Epithelial cell of prostate (primary cell): ENCODE results near the gene EGF.
A peak's percentile ranks its signal among the peaks of the same experiment; 100 is the strongest.

Experiments
- DNase-seq: peaks from one replicate; pipeline ENCODE4 v3.0.0-alpha.2; 2011; ENCODE audit warnings: low read depth, low spot score
- H3K27ac ChIP-seq: fragments of 450-650 bp; 2 replicates; pipeline ENCODE4 v1.5.1; 2017; ENCODE audit warnings: mild to moderate bottlenecking

EGF gene

DNA sequence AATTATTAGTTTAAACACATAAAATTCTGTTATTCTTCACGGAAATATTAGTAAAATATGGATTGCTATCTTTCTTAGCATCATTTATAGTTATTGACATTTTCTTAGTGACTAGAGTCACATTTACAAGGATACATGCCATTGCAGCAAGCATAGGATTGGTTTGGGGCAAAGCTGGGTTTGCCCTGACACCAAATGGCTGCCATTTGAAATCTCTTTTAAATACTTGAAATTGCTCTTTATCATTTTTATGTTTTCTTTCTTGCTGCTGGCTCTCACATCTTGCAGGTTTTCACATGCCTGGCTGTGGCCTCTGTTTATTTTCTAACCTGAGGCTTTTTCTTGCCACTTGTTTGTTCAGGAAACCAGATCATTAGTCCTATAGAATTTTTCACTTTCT is 39.9 kb downstream of the EGF start:
- H3K27ac ChIP-seq = no peak overlapping the region
- DNase-seq = no peak

GRCh38 chr4:109953556-109953955 is 40.9 kb downstream of the EGF start:
- H3K27ac ChIP-seq = no peak overlapping the region
- no peak for DNase-seq

GRCh38 chr4:109955146-109955545 is 42.5 kb downstream of the EGF start:
- no peak for DNase-seq
- H3K27ac ChIP-seq = no peak overlapping the region

GRCh38 chr4:109957227-109957626 is 44.5 kb downstream of the EGF start:
- no peak overlapping the region for H3K27ac ChIP-seq
- no peak for DNase-seq

DNA sequence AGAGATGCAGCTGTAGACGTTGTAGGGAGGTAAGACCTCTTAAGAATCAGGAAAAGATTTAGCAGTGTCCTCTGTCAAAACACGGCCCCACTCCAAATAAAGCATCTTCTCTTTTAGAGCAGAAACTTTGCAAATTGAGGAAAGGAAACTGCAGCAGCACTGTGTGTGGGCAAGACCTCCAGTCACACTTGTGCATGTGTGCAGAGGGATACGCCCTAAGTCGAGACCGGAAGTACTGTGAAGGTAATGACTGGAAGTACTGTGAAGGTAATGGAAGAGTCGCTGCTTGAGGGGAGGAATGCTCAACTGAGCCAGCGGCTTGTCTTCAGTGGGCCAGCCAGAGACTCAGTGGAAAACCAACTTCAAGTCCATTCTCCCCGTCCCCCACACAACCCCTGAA is 46.5 kb downstream of the EGF start:
- no peak for DNase-seq
- no peak overlapping the region for H3K27ac ChIP-seq

DNA sequence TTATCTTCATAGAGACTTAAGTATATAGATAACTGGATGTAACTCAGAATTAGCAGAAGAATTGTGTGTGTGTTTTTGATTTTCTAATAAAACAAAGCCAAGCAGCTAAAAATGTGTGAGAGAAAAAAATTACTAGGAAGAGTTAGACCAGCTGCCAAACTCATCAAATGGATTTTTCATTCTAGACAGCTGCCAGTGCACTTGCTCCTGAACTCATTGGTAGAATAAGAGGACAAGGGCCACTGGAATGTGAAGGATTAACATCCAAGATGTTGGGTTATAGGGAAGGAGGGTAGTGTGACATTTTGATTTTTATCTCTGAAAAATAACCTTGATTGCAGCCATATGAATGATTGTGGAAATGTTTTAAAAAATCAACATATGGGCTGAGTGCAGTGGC is 49.7 kb downstream of the EGF start:
- DNase-seq = no peak
- no peak overlapping the region for H3K27ac ChIP-seq

- H3K27ac ChIP-seq = peak overlapping the region; percentile 80
- DNase-seq = no peak
Measured at GRCh38 chr4:109966891-109967481, 54.3 kb downstream of the EGF start.

DNA sequence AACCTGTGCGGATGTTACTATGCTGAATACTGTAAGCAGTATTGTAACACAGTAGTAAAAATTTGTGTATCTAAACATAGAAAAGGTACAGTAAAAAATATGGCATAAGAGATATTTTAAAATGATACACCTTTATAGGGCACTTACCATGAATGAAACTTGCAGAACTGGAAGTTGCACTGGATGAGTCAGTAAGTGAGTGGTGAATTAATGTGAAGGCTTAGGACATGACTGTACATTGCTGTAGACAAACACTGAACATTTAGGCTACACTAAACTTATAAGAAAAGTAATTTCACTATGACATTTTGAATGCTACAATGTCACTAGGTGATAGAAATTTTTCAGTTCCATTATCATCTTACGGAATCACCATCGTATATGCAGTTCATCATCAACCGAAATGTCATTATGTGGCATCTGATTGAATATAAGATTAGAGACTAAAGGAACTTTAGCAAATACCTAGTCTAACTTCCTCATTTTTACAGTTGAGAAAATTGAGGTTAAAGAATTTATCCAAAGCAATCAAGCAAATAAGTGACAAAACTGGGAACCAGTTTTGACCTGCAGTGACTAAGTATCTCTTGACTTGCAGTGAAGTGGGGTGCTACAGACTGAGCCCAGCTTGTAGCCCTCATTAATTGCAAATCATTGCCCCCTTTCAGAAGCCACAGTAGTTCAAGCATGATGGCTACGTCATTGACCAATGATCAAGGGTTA is 55.3 kb downstream of the EGF start:
- peak; percentile 63 for DNase-seq
- peak overlapping the region; percentile 80 for H3K27ac ChIP-seq

GRCh38 chr4:109969087-109969486 is 56.4 kb downstream of the EGF start:
- H3K27ac ChIP-seq = peak overlapping the region; percentile 80
- no peak for DNase-seq

GRCh38 chr4:109969919-109970318 is 57.2 kb downstream of the EGF start:
- no peak overlapping the region for H3K27ac ChIP-seq
- no peak for DNase-seq

DNA sequence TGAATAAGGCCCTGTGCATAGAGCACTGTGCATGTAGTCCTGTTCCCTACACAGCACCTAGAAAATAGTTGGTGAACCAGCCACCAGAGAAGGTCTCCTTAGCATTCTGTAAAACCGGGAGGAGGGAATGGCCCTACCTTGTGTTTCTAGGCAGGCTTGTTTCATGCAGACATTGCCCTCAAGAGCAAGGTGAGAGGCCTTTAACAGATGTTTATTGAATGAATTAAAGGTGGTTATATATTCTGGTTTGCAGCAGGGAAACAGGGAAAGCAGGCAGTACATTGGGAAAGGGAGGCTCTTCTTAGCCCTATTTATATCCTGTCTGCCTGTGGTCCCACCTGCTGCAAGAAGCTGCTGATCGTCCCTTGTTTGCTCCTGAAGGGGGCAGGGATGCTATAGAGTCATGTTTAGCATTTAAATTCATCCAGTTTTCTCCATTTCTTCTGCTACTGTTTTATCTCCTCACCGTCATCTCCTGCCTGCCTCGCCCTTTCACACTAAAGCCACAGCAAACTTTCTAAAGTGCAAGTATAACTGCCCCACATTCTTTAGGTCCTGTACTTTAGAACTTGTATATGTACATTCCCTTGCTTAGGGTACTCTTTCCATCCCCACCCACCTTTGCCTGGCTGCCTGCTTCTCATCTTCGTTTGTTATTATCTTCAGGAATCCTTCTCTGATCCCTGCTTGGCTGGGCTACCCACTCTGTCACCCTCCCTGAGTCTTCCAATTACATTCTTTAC is 60.3 kb downstream of the EGF start:
- H3K27ac ChIP-seq = no peak overlapping the region
- DNase-seq = no peak

GRCh38 chr4:109973529-109973905 is 60.8 kb downstream of the EGF start:
- no peak for DNase-seq
- no peak overlapping the region for H3K27ac ChIP-seq

- no peak for DNase-seq
- no peak overlapping the region for H3K27ac ChIP-seq
Measured at GRCh38 chr4:109976189-109976588, 63.5 kb downstream of the EGF start.

GRCh38 chr4:109977854-109978501 is 65.3 kb downstream of the EGF start:
- H3K27ac ChIP-seq = no peak overlapping the region
- no peak for DNase-seq

- DNase-seq = no peak
- H3K27ac ChIP-seq = no peak overlapping the region
Measured at GRCh38 chr4:109978704-109979454, 66.2 kb downstream of the EGF start.

GRCh38 chr4:109979920-109980717 is 67.4 kb downstream of the EGF start:
- DNase-seq = peak; percentile 24
- H3K27ac ChIP-seq = peak overlapping the region; percentile 13

GRCh38 chr4:109981936-109982335 is 69.3 kb downstream of the EGF start:
- no peak for DNase-seq
- no peak overlapping the region for H3K27ac ChIP-seq

GRCh38 chr4:109982521-109982920 is 69.8 kb downstream of the EGF start:
- H3K27ac ChIP-seq = no peak overlapping the region
- no peak for DNase-seq
